ENCODE data around the gene OR6J1. TPM values are rescaled to one million over a fixed set of nuclear protein-coding genes. Genes with fewer than 3 reads are reported as not detected.
A peak's percentile ranks its signal among the peaks of the same experiment; 100 is the strongest.

The OR6J1 gene
- total RNA-seq, 1 experiment from 2014 or later, result not detected

DNA sequence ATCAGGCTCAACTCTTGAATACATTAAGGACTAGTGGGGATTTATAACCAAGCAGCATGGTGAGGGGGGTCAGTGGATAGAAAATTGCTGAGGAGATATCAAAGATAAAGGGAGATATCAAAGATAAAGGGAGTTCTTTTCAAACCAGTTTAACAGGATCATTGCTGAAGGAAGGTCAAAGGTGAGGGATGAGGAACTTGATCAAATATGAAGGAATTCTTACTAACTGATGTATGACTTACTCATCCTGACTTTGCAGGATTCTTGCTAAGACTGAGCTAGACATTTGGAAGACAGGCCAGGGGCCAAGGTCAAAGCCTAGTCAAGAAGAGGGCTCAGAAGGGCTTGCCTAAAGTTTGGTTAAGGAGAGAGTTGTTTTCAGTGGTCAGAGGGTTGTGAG is 41.3 kb downstream of the OR6J1 start:
- H3K27me3 ChIP-seq (ENCODE audit: control insufficient read depth, insufficient read depth, low read length), result no peaks in the 10 kb centered on the region
- H3K36me3 ChIP-seq (replicated peaks; ENCODE audit: control insufficient read depth, insufficient read depth, low read length), result peaks cover 43% of the 10 kb centered on the region
- no peak for DNase-seq
- H3K4me3 ChIP-seq (ENCODE audit: insufficient read depth, low read depth, low read length), result no peak overlapping the region

DNA sequence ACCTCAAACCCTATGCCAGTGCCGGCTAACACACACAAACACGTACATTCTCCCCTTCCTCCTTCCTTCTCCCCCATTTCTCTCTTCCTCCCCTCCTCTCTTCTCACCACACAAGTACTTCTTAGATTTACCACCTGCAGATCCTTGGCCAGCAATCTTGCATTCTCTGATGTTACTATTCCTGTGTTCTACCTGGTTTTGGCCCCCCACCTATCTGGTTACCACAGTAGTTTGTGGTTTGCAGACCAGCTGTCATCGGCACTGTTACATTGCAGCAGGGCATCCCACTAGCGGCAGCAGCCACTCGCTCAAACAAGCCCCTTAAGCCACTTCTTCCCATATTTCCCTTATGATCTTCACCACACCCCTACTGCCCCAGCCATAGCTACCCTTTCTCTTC is 42.2 kb downstream of the OR6J1 start:
- H3K4me3 ChIP-seq (ENCODE audit: insufficient read depth, low read depth, low read length), result no peak overlapping the region
- H3K36me3 ChIP-seq (replicated peaks; ENCODE audit: control insufficient read depth, insufficient read depth, low read length), result peaks cover 35% of the 10 kb centered on the region
- DNase-seq, result no peak
- no peaks in the 10 kb centered on the region for H3K27me3 ChIP-seq (ENCODE audit: control insufficient read depth, insufficient read depth, low read length)

DNA sequence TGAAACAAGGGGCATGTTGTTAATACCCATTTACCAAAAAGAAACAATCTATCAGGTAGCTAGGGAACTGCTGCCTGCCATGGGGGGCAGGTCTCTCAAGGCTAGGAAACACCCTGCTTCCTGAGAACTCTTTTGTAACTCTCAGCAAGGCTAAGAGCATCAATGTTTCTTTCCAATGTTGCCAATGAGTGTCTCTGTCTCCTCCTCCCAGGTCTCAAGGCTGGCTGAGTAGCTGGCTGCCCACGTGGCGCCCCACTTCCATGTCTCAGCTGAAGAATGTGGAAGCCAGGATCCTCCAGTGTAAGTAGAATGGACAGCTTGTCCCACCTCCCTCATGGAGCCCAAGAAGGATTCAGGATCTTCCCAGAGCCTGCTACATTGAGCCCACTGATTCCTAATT is 42.7 kb downstream of the OR6J1 start:
- no peak for DNase-seq
- no peak overlapping the region for H3K4me3 ChIP-seq (ENCODE audit: insufficient read depth, low read depth, low read length)
- no peaks in the 10 kb centered on the region for H3K27me3 ChIP-seq (ENCODE audit: control insufficient read depth, insufficient read depth, low read length)
- peaks cover 33% of the 10 kb centered on the region for H3K36me3 ChIP-seq (replicated peaks; ENCODE audit: control insufficient read depth, insufficient read depth, low read length)

DNA sequence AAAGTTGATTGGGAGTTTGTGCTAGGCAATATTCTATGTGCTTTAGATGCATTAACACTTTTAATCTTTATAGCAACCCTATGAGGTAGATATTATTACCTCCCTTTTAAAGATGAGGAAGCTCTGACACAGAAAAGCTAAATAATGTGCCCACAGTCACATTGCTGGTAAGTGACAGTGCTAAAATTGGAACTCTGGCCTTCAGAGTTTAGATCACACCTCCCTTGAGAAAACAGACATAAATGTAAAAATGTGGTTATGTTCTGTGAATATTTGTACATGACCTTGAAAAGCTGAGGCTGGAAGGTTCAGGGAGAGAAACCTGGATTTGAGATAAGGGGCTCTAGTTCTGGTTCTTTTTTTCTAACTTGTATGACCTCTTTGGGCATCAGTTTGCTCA is 44.1 kb downstream of the OR6J1 start:
- no peak for DNase-seq
- Histone ChIP-seq H3K4me3 (ENCODE audit: insufficient read depth, low read depth, low read length) (no peak overlapping the region), H3K27me3 (ENCODE audit: control insufficient read depth, insufficient read depth, low read length) (no peaks in the 10 kb centered on the region), H3K36me3 (replicated peaks; ENCODE audit: control insufficient read depth, insufficient read depth, low read length) (peaks cover 22% of the 10 kb centered on the region)

DNA sequence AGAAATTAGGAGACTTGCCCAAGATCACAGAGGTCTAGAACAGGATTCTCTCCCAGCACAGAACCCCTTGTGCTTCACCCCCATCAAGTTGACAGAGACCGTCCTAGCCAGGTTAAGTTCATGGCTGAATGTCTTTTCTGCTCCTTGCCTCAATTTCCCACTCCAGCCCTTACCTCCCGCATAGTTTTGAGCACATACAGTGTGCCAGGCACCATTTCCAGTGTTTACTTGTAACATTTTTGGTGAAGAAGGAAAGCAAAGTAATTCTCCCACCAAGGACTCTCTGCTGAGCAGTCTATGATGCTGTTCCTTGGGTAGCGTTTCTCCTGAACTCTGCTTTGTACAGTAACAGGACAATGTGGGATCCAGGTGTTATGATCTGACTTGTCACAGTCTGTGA is 44.8 kb downstream of the OR6J1 start:
- peaks cover 17% of the 10 kb centered on the region for H3K36me3 ChIP-seq (replicated peaks; ENCODE audit: control insufficient read depth, insufficient read depth, low read length)
- H3K27me3 ChIP-seq (ENCODE audit: control insufficient read depth, insufficient read depth, low read length), result no peaks in the 10 kb centered on the region
- peak overlapping the region; percentile 84 for H3K4me3 ChIP-seq (ENCODE audit: insufficient read depth, low read depth, low read length)
- no peak for DNase-seq

DNA sequence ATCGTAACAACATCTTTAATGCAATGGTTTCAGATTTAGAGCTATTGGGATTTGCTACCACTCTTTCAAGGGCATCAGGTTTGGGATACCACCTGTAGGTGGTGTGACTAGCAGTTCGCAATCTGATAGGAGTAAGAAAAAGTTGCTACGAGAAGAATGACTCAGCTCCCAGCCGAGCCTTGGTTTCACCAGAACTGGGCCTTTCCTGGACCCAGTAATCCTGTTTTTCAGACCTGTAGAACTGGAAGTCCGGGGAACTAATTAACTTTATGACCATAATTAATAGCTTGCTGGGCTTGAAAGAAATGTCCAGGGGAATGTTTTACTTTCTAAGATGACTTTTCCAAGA is 45.3 kb downstream of the OR6J1 start:
- Histone ChIP-seq H3K27me3 (ENCODE audit: control insufficient read depth, insufficient read depth, low read length) (no peaks in the 10 kb centered on the region), H3K36me3 (replicated peaks; ENCODE audit: control insufficient read depth, insufficient read depth, low read length) (peaks cover 17% of the 10 kb centered on the region), H3K4me3 (ENCODE audit: insufficient read depth, low read depth, low read length) (peak overlapping the region; percentile 84)
- peak; percentile 78 for DNase-seq

DNA sequence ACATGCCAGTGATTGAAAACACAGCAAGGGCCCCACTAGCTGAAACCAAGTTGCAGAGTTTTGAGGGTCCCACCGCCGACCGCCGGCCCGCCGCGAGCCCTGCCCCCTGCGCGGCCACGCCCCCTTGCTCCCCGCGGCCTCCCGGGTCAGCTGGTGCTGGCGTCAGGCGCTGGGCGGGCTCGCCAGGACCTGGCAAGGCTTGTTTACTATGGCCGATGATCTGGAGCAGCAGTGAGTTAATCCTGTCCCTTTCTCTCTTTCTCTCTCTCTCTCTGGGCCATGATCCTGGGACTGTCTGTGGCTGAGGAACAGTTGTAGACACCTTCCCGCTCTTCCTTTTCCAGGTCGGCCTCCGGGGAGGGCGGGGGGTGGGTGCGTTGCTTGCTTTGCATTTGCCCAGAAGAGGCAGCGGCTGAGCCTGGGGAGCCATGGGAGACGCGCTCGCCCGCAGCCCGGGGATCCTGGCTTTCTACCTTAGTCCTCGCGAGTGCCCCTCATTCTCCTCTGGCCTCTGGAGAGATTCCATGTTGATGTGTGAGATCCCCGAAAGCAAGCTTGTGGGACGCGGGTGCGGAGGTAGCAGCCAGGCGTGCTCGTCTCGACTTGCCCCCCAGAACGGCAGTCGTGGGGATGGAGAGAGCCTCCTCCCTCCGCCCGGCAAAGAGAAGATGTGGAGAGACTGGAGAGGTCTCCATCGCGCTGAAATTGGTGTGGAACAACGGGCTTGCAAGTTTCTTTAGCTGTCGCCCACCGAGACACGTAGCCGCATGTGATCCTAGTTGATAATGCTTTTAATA is 45.9 kb downstream of the OR6J1 start, which contains the start of gene ABHD4:
TSS of gene ABHD4 (plus strand) at position 202 of the 797 bp plus-strand sequence. CDS start at position 209, 7 bp downstream.
- peak within 1 kb of the TSS; percentile 84 for H3K4me3 ChIP-seq (ENCODE audit: insufficient read depth, low read depth, low read length)
- H3K36me3 ChIP-seq (replicated peaks; ENCODE audit: control insufficient read depth, insufficient read depth, low read length), result peaks cover 14% of the 10 kb centered on the region
- no peaks in the 10 kb centered on the region for H3K27me3 ChIP-seq (ENCODE audit: control insufficient read depth, insufficient read depth, low read length)
- peak; percentile 95 for DNase-seq

DNA sequence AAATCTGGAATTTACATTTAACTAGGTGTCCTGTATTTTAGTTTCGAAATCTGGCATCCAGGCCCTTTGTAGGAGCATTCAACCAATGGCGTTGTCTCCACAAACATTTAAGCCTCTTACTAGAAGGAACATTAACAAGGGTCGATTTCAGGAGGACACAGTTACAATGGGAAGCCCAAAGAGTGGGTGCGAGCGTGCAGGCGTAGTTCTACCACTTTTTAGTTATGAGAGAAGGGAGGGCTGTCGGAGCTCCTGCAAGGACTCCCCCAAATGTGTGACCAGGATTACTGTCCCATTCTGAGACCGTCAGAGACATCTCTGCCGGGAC is 46.4 kb downstream of the OR6J1 start:
- Histone ChIP-seq H3K4me3 (ENCODE audit: insufficient read depth, low read depth, low read length) (peak overlapping the region; percentile 84), H3K36me3 (replicated peaks; ENCODE audit: control insufficient read depth, insufficient read depth, low read length) (peaks cover 13% of the 10 kb centered on the region), H3K27me3 (ENCODE audit: control insufficient read depth, insufficient read depth, low read length) (no peaks in the 10 kb centered on the region)
- no peak for DNase-seq

DNA sequence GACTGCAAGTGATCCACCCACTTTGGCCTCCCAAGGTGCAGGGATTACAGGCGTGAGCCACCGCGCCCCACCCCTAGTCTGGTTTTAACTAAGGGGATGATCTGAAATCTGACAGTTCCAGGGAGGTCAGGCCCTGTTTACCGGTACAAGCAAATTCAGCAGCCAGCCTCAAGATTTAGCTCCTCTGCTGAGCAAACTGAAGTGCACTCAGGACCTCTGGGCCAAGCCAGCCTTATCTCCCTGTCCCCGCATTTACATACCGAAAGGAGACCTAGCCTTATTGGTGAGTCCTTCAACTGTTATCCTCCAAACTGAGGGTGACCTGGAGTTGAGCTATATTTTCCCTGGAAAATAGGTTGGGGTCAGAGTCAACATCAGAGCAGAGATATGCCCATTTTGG is 46.9 kb downstream of the OR6J1 start:
- no peak for DNase-seq
- peaks cover 10% of the 10 kb centered on the region for H3K36me3 ChIP-seq (replicated peaks; ENCODE audit: control insufficient read depth, insufficient read depth, low read length)
- no peak overlapping the region for H3K4me3 ChIP-seq (ENCODE audit: insufficient read depth, low read depth, low read length)
- H3K27me3 ChIP-seq (ENCODE audit: control insufficient read depth, insufficient read depth, low read length), result no peaks in the 10 kb centered on the region

DNA sequence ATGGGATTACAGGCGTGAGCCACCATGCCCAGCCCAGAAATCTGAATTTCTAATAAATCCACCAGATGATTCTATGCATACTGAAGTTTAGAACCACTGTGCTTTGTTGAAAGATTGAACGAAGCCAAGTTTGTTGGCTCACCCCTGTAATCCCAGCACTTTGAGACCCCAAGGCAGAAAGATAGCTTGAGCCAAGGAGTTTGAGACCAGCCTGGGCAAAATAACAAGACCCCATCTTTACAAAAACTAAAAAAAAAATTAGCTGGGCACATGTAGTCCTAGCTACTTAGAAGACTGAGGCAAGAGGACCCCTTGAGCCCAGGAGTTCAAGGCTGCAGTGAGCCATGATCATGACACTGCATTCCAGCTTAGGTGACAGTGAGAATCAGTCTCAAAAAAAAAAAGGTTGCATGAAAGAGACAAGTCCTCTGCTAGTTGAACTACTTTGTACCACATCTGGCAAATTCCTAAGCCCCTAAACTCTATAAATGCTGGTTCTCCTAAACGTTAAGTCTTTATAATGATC is 47.7 kb downstream of the OR6J1 start:
- H3K4me3 ChIP-seq (ENCODE audit: insufficient read depth, low read depth, low read length), result no peak overlapping the region
- peaks cover 1% of the 10 kb centered on the region for H3K36me3 ChIP-seq (replicated peaks; ENCODE audit: control insufficient read depth, insufficient read depth, low read length)
- no peaks in the 10 kb centered on the region for H3K27me3 ChIP-seq (ENCODE audit: control insufficient read depth, insufficient read depth, low read length)
- no peak for DNase-seq

DNA sequence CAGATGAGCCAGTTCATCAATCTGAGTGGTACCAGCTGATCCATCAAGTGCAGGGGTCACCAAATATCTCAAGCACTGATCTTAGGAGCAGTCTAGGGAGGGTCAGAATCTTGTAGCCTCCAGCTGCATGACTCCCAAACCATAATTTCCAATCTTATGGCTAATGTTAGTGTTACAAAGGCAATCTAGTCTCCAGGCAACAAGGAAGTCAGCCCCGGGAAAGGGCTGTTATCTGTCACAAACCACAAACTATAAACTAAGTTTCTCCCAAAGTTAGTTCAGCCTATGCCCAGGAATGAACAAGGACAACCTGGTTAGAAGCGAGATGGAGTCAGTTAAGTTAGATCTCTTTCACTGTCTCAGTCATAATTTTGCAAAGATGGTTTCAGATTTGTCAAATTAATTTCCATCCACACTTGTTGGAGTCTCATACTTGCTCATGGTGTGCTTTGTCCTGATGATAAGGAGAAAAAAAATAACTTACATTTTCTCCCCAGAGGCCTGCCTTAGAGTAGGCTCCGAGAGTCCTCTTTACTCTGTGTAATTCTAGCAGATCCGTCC is 49.9 kb downstream of the OR6J1 start:
- H3K36me3 ChIP-seq (replicated peaks; ENCODE audit: control insufficient read depth, insufficient read depth, low read length), result no peaks in the 10 kb centered on the region
- DNase-seq, result no peak
- no peak overlapping the region for H3K4me3 ChIP-seq (ENCODE audit: insufficient read depth, low read depth, low read length)
- no peaks in the 10 kb centered on the region for H3K27me3 ChIP-seq (ENCODE audit: control insufficient read depth, insufficient read depth, low read length)

DNA sequence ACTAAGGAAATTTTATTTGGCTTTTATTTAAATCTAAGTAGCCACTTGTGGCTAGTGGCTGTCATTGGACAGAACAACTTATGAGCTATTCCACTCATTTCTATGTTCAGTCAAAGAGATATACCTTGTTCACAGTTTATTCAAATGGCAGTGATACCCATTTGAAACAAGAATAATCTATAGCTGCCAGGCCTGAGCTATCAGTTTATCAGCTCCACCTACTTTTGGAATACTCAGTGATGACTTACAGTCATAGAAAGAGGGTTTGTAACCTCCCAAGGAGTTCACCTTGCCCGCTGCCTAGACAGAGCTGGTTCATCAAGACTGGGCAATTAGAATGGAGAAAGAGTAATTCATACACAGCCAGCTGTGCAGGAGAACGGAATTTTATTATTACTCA is 50.6 kb downstream of the OR6J1 start:
- DNase-seq, result no peak
- Histone ChIP-seq H3K27me3 (ENCODE audit: control insufficient read depth, insufficient read depth, low read length) (no peaks in the 10 kb centered on the region), H3K4me3 (ENCODE audit: insufficient read depth, low read depth, low read length) (no peak overlapping the region), H3K36me3 (replicated peaks; ENCODE audit: control insufficient read depth, insufficient read depth, low read length) (no peaks in the 10 kb centered on the region)

DNA sequence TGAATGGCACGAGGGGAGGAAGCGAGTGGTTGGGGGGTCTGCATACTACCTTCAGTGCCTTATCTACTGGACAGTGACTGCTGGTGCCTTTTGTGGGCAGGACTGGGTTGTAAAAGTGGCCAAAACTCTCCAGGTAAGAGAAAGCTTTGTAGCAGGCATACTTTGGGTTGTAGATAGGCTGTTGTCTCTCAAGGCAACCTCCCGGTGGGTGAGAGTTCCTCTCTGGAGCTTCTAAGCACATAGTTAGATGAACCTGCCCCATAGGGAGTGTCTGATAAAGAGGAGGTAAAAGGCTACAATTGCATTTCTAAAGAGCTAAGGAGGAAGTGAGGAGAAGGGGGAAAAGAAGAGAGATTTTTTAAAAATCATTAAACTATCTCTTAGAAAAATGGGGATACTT is 51.0 kb downstream of the OR6J1 start:
- no peaks in the 10 kb centered on the region for H3K27me3 ChIP-seq (ENCODE audit: control insufficient read depth, insufficient read depth, low read length)
- DNase-seq, result no peak
- H3K4me3 ChIP-seq (ENCODE audit: insufficient read depth, low read depth, low read length), result no peak overlapping the region

DNA sequence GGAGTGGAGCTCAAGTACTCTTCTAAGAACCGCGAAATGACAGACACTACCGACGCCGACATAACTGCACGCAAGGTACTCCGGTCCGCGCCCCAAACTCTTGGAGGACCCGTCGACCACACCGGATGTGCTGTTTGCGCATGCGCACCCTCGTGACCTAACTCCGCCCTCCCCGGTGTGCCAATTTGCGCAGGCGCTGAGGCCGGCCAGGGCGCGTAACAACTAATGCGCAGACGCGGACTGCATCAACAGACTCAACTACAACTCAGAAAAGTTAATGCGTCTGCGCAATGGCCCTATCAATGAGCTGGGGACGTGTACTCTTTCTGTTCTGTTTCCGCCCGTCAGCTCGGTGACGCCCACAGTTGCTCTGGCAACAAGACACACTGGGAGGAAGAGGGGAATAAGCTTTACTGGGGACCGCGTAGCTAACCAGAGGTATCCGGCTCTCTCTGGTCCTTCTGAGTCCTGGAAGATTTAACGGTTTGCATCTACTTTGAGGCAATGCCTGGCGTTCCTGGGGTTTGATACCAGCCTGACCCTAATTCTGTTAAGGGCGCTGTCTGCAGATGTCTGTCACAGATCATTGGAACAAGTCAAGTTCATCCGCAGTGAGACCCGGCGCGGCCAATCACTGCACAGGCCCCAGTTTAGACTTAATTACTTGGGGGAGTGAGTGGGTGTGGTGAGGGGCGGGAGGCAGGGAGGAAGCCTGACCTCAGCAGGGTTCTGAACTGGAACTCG is 54.9 kb downstream of the OR6J1 start, which contains the start of gene DAD1:
TSS of gene DAD1 (minus strand) at position 129 of the 744 bp plus-strand sequence. CDS start at position 62, 67 bp downstream.
- Histone ChIP-seq H3K4me3 (ENCODE audit: insufficient read depth, low read depth, low read length) (peak within 1 kb of the TSS; percentile 75), H3K27me3 (ENCODE audit: control insufficient read depth, insufficient read depth, low read length) (no peaks in the 10 kb centered on the region), H3K36me3 (replicated peaks; ENCODE audit: control insufficient read depth, insufficient read depth, low read length) (no peaks in the 10 kb centered on the region)
- DNase-seq, result peak; percentile 98

More for the DNA sequence above, 51.0 kb downstream of the OR6J1 start:
- no peaks in the 10 kb centered on the region for H3K36me3 ChIP-seq (replicated peaks; ENCODE audit: control insufficient read depth, insufficient read depth, low read length)

Measured in H7 (cell line).